Stimulated activated CD4-positive, alpha-beta T cell treated with anti-CD3 and anti-CD28 coated beads, Interleukin-2, amount 100 ng/mL, for 24 hours (primary cell): Measurements from ENCODE around the gene CIRBP.
"Not testable (repeated sequence)": the region's sequence is repeated elsewhere in the genome, so short reads cannot be mapped to it uniquely, and the experiment has no call there.

Experiments used
- DNase-seq, 2 donors: peaks; one replicate each; pipeline ENCODE4 v3.0.0-alpha.2; 2020

CIRBP gene

DNA sequence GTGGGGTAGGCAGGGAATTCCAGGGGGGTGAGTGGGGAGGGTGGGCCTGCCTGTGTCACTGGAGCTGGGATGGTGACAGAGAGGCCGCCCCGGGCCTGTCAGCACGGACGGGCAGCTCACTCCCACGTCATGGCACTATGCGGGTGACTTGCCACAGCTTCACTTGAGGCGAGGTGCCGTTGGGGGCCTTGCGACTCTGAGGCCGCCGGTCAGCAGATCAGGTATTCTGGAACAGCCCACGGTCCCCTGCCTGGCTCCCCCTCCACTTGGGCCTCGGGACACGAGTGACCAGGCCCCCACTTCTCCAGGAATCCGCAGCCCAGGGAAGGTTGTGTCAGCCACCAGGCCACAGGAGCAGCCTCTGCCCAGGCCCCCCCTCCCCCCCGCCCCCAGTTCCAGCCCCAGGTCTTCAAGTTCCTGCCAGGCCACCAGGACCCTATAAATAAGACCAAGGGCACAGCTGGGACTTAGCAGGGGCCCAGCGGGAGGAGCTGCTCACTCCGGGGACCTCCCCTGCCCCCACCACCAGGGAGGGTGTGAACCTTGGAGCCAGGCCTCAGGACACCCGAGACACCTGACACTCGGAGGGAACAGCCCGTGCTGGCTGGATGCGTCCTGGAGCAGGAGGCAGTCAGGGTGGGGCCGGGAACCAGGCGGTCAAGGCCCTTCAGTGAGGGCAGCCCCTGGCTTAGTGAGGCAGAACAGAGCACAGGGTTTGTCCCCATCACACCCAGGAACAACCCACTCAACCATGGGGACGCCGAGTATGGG is 23.5 kb upstream of the CIRBP start:
- DNase-seq: no peak

DNA sequence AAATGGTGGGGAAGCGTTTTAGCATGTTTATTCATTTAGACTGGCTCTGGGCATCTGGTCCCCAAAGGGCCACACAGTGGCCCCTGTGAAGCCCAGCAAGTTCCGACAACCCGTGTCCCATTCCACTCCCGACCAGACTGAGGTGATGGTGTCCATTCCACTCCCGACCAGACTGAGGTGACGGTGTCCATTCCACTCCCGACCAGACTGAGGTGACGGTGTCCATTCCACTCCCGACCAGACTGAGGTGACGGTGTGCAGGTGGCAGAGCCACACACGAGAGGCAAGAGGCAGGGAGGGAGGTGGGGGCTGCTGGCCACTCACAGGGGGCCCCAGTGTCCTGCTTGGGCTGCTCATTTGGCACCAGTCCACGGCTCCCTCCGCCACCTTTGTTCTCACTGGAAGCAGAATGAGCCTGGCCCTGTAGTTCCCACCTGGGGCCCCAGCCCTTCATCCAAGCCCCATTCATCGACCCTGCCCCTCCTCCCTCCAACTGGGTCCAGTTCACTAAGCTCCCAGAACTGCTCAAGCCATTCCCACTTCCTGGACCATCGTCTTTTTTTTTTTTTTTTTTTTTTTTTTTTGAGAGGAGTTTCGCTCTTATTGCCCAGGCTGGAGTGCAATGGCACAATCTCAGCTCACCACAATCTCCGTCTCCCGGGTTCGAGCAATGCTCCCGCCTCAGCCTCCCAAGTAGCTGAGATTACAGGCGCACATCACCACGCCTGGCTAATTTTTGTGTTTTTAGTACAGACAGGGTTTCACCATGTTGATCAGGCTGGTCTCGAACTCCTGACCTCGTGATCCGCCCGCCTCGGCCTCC is 22.7 kb upstream of the CIRBP start:
- not testable (repeated sequence) for DNase-seq

DNA sequence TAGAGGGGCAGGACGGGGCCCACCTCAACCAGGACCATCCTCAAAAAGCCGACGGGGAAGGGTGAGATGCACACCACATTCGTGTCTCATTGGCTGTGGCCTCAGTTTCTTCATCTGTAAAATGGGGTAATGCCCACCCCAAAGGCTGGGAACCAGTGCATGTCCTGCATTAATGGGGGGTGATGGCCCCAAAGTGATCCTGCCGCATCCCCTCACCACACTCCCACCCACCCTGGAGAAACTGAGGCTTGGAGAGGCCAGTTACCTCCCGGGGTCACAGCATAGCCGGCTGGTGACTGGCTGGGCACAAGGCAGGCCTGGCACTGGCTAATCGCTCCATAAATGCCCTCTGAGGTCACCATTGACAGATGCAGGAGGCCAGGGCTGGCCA is 21.4 kb upstream of the CIRBP start:
- no peak for DNase-seq

DNA sequence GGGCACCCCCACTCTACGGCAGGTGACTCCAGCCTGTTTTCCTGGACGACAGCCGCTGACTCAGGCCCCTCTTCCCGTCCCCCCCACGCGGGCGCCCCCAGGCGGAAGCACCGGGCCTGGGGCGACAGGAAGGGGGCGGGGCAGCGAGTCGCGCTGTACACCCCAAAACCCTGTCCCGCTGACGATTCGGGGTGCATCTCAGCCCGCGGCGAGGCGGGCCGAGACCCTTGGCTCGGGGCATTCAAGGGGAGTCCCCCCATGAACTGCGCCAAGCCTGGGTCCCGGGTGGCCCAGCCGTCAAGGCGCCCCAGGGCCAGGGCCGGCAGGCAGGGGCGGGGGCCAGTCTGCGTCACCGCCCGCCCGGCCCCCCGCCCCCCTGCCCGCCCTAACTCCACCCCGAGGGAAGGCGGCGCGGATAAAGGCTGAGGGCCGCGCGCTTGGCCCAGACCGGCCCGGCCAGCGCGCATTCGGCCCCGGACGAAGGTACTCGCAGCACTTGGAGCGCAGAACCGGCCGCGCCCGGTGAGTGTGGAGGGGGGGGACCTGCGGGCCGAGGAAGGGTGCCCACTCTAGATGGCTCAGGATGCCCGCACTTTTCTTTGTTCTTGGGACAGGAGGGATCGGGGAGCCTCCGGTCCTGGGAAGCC is 20.9 kb upstream of the CIRBP start, which contains the start of gene MIDN:
Gene MIDN, plus strand, starts transcription at position 445 of the 647 bp plus-strand sequence. CDS start 1,714 bp downstream, outside the sequence.
- peak; percentile 68 to 73 for DNase-seq

DNA sequence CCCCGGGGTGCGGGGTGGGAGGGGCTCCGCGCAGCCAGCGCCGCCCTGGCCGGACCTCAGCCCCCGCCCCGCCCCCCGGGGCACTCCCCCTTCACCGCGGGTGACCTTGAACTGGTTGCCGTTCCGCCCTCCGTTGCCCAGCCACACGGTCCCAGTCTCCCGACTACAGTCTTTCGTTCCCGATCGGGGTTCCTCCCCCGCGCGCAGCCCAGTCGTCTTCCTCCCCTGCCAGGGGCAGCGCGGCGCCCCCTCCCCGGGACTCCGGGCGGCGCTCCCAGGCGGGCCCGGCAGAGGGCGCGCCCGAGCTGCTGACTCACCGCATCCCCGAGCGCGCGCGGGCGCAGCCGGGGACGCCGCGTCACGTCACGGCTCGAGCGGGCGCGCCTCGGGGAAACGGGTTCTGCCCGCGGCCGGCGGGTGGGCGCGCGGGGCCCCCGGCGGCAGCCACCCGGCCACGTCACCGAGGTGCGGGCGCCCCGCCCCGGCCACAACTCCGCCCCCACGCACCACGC is 20.3 kb upstream of the CIRBP start:
- peak; percentile 76 to 82 for DNase-seq

DNA sequence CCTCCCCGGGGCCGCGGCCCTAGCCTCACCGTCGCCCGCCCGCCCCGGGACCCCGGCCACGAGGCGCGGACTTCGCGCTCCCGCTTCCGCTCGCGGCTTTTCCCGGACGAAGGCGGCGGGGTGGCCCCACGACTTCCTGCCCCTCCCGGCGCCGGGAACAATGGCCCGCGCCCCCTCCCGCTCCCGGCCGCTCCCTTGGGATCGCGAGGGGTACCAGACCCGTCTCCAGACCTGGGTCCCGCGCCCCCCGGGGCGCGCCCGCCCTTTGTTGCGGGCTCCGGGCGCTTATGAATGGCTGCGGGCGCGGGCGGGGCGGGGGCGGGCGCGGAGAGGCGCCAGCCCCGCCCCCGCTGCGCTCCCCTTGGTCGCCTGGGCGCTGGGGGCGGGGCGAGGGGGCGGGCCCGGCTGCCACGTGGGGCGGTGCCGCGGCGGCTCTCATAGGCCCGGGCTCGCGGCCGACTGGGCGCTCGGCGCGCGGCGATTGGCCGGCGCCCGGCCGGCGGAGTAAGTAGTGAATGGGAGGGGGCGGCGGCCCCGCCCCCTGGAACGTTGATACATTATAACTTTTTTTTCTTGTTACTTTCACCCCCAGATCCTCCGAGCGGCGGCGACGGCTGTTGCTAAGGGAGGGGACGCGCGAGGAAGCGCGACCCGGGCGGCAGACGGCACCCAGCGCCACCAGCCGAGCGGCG is 19.7 kb upstream of the CIRBP start:
- DNase-seq: peak; percentile 92 to 93

DNA sequence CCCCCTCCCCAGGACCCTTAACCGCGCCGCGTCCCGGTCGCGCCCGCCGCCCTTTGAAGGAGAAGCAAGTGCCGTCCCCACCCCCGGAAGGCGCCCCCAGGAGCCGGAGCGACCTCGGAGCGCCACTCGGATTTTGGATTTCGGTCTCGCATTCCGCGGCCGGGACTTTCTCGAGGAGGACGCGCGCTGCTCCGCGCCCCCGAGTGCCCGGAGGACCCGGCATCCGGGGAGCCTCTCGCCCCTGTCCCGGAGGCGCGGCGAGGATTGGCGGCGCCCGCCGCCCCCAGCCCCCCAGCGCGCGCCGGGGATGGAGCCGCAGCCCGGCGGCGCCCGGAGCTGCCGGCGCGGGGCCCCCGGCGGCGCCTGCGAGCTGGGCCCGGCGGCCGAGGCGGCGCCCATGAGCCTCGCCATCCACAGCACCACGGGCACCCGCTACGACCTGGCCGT is 19.1 kb upstream of the CIRBP start:
- no peak for DNase-seq

DNA sequence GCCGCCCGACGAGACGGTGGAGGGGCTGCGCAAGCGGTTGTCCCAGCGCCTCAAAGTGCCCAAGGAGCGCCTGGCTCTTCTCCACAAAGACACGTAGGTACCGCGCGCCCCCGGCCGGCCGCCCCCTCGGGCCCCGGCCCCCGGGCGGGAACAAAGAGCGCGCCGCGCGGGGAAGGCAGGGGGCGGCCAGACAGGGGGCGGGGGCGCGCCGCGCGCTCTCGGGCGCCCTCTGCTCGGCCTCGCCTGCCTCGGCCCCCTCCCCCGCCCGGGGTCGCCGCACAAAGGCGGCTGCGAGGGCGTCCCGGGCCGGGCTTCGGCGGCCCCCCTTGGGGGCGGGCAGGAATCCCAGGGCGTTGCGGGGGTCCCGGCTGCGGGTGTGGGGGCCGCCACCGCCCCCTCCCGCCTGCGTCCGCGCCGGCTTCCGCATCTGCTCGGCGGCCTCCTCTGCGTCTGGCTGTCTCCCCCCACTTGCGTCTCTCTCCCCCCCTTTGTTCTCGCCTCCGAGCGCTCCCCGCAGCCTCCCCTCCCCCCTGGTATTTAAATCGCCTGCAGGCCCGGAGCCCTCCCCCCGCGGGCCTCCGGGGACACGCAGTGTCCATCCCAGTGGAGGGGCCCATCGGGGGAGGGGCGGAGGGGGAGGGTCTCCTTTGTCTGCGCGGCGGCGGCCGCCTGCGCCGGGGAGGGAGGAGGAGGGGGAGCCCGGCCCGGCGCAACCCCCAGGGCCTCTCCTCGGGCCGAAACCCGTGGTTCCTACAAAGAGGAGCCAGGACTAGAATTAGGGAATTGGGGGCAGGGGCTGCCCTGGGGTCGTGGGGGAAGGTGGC is 18.5 kb upstream of the CIRBP start:
- peak; percentile 46 to 58 for DNase-seq

DNA sequence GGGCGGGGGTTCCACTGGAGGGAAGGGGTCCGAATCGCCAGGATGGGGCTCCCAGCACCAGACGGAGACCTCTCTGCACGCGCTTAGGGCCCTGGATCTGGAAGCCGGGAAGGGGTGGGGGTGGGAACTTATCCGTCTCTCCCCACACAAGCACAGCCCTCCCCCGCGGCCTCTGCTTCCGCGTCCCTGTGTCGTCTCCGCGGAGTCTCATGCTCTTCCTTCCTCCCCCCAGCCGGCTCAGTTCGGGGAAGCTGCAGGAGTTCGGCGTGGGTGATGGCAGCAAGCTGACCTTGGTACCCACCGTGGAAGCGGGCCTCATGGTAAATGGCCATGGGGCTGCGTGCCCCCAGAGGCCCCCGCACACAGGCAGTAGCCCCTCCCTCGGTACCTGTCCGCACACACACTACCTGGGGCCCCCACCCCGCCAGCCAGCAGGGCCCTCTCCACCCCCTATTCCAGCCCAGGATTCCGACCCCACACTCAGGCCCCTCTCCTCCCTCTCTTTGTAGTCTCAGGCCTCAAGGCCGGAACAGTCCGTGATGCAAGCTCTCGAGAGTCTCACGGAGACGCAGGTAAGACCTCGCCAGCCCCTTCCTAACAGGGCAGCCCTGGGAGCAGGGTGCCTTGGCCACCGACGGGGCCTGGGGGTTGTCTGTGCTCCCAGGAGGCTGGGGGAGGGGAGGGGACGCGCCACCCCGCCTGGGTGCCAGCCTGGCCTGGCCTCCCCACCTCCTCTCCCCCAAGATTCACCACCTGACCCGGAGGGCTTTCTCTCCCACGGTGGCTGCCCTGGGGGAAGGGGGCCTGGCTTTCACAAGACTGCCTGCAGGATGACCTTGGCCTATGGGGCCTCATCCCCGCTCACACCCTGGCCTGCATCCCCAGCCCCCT is 17.6 kb upstream of the CIRBP start:
- peak; percentile 69 to 71 for DNase-seq

DNA sequence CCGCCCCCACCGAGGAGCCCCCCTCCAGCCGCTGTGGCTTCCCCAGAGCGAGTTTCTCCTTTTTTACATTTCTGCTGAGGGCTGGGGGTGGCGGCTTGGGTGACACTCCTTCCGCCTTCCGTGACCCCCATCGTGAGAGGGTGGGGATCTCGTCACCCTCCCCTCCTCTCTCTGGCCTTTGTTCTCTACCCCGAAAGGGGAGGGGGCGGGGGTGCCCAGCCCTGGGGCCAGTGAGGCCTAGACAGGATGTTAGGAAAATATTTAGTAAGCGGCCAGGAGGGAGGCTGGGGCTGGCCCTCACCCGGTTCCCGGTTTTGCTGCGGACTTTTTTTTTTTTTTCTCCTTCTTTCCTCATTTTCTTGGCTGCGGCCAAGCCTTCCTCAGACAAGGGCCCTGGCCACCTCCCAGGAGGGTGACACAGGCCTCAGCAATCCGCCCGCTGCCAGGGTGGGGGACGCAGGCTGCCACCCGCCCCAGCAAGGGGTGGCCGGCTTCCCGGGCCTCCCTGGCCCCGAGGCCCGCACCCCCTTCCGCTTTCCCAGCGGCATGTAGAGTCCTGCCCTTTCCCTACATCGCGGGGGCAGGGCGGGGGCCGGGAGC is 16.8 kb upstream of the CIRBP start:
- peak; percentile 61 to 71 for DNase-seq

DNA sequence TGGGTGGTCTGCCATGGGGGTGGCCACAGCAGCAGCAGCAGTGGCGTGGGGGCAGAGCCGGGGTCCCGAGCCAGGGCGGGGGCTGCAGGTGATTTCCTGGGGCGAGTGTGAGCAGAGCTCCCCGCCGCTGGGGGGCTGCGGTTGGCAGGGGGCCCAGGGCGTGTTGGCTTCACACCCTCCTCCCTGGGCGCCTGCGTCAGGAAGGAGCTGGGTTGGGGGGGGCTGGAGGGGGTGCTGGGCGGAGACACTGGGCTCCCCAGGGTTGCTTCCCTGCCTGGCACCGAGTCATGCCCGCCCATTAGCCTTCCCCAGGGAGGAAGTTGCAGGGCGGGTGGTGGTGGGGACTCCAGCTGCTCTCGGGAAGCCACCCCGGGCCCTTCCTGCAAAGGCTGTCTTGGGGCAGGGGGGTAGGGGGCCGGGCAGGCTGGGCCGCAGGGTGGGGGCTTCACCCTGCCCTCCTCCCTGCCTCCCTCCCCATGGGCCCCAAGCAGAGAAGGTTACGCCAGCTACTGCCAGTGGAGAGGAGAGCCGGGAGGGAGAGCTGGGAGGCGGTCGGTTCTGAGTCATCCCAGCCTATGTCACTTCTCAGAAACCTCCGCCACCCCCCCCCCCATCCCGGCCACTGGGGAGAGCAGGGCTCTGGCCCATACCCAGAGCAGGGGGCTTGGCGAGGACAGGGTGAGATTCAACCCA is 16.2 kb upstream of the CIRBP start:
- DNase-seq: peak; percentile 76 to 80

DNA sequence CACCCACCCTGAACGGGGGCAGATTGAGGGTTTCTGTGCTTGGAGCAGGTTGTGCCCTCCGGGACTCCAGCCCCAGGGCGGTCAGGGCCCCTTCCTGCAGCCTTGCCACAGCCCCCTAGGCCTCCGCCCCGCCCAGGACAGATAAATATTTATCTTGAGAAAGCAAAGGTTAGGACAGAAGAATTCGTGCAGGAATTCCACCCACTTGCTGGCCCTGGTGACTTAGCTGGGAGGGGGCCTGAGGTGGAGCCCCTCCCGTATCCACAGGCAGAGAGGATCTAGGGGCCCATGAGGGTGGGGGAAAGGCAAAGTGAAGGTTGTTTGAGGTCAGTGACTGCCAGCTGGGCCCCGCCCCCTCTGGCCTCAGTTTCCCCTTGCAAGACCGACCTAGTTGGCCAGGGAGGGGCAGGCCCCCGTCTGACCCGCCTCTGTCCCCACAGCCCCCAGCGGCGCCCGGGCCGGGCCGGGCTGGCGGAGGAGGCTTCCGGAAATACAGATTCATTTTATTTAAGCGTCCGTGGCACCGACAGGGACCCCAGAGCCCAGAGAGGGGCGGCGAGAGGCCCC is 15.5 kb upstream of the CIRBP start:
- no peak for DNase-seq

DNA sequence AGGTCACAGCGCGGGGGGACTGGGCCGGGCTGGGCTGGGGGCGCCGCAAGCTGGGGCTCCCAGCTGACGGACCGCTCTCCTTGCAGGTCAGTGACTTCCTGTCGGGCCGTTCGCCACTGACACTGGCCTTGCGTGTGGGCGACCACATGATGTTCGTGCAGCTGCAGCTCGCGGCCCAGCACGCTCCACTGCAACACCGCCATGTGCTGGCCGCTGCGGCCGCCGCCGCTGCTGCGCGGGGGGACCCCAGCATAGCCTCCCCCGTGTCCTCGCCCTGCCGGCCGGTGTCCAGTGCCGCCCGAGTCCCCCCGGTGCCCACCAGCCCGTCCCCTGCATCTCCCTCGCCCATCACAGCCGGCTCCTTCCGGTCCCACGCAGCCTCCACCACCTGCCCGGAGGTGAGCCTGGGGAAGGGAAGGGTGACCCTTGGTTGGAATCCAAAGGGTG is 15.0 kb upstream of the CIRBP start:
- DNase-seq: no peak

DNA sequence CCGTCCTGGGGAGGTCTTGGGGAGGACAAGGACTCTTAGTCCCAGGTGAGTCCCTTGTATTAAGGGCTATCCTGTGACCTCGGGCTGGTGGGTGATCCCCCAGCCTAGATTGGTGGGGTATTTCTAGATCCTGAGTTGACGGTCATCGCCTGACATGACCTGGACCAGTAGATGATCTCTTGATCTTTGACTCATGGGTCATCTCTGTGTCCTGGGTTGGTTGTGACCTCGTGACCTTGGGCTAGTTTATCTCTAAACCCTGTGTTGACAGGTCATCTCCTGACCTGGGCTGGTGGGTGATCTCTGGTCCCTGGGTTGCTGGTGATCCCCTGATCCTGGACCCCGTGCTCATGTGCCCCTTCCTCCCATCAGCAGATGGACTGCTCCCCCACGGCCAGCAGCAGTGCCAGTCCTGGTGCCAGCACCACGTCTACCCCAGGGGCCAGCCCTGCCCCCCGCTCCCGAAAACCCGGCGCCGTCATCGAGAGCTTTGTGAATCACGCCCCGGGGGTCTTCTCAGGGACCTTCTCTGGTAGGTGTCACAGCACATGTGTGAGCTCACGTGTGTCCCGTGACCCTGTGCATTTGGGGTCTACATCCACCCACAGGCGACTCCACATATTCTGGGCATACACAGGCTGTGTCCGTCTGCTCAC is 14.5 kb upstream of the CIRBP start:
- no peak for DNase-seq

DNA sequence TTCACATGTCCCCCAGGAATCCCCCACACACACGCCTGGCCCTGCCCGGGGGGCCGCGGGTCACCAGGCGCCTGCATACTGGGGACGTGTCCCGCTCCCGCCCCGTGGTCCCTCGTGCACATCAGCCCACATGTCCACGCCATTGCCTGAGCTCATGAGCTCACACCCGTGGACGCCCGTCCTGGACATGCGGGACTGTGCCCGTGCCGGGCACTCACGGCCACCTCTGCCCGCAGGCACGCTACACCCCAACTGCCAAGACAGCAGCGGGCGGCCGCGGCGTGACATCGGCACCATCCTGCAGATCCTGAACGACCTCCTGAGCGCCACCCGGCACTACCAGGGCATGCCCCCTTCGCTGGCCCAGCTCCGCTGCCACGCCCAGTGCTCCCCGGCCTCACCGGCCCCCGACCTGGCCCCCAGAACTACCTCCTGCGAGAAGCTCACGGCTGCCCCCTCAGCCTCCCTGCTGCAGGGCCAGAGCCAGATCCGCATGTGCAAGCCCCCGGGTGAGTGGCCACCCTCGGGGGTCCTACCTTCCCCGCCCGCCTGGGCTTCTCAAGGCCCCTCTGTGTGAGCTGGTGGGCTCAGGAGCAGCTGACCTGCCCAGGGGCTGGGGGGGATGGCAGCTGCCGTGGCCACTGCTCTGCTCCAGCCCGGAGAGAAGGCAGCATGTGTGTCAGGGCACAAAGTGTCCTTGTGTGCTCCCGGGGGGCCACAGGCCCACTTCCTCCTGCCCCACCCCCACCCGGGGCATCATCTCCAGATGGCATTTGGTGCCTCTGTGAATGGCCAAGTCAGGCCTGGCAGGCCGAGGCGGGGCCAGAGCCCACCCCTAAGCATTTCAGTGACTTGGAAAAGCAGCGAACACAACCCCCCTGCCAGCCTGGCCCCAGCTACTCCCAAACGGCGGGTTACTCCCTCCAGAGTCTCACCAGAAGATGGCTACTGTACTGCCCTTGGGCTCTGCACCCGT is 13.7 kb upstream of the CIRBP start:
- no peak for DNase-seq

DNA sequence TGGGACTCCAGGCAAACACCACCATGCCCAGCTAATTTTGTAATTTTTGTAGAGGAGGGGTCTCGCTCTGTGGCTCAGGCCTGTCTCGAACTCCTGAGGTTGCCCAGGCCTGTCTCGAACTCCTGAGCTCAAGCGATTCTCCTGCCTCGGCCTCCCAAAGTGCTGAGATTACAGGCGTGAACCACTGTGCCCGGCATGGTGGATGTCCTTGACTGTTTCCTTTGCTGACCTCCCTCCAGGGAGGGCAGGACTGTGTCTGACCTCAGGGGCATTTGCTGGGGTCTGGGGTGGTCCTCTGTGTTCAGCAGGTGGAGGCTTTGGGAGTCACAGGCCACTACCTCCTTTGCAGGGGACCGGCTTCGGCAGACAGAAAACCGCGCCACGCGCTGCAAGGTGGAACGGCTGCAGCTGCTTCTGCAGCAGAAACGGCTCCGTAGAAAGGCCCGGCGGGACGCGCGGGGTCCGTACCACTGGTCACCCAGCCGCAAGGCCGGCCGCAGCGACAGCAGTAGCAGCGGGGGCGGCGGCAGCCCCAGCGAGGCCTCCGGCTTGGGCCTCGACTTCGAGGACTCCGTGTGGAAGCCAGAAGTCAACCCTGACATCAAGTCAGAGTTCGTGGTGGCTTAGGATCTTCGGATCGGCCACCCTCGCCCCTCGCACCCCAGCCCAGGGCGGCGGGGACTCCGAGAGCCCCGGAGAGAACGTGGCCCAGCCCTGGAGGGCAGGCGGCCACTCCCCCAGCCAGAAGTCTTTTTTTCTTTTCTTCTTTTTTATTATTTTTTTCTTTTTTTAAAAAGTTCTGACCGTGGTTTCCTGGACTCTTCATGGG is 12.3 kb upstream of the CIRBP start:
- DNase-seq: no peak
